Measurements from ENCODE around the gene SPRR3.

GRCh38 chr1:152998476-152998875, 3.1 kb upstream of the SPRR3 start:
- TF ChIP-seq ZFX (IDR thresholded peaks at IDR 0.05) = no peak
- TF ChIP-seq ELF1 (IDR thresholded peaks at IDR 0.05; ENCODE audit: borderline replicate concordance, low read depth) = no peak
- no peak for TF ChIP-seq YY1 (IDR thresholded peaks at IDR 0.05; ENCODE audit: extremely low read depth, insufficient replicate concordance, low read depth, low read length)
- TF ChIP-seq CTCF (IDR thresholded peaks at IDR 0.05 in 2 of 3, conservative IDR thresholded peaks at IDR 0.05 in 1 of 3; ENCODE audit: borderline replicate concordance in 1 of 3, insufficient read depth in 1 of 3, low read depth in 2 of 3, low read length in 2 of 3) = no peak
- no peak for TF ChIP-seq SRF (IDR thresholded peaks at IDR 0.05; ENCODE audit: low read depth)
- no peak for TF ChIP-seq POLR2AphosphoS5 (IDR thresholded peaks at IDR 0.05; ENCODE audit: low read depth, low read length)
- no peak for TF ChIP-seq SP1 (IDR thresholded peaks at IDR 0.05; ENCODE audit: low read depth)
- TF ChIP-seq CEBPB (IDR thresholded peaks at IDR 0.05; ENCODE audit: low read depth) = no peak
- TF ChIP-seq POLR2A (IDR thresholded peaks at IDR 0.05; ENCODE audit: borderline replicate concordance, extremely low read depth, insufficient read depth, insufficient read length) = no peak
- TF ChIP-seq EZH2 (IDR thresholded peaks at IDR 0.05) = no peak
- TF ChIP-seq RAD21 (IDR thresholded peaks at IDR 0.05; ENCODE audit: low read depth) = no peak
- TF ChIP-seq FOSL1 (IDR thresholded peaks at IDR 0.05; ENCODE audit: low read depth) = no peak
- no peak for TF ChIP-seq ATF3 (IDR thresholded peaks at IDR 0.05)
- TF ChIP-seq JUND (IDR thresholded peaks at IDR 0.05) = no peak

Measured in HCT116 (cell line).